Stomach (tissue), 9 donors: ENCODE measurements around the gene COL18A1. TPM values are rescaled to one million over a fixed set of nuclear protein-coding genes. Genes with fewer than 3 reads are reported as not detected.

Experiments
- DNase-seq, 2 donors: peaks; one replicate each; pipeline versions ENCODE4 v3.0.0 to v3.0.0-alpha.2; 2013 to 2019
- H3K27ac ChIP-seq, 5 donors: fragments of 200-600 bp in 4 of 5; sonication (generic) in 4 of 5; one replicate each; pipeline ENCODE4 v1.5.1; 2013 to 2019; ENCODE audit warnings: mild to moderate bottlenecking in 1 of 5, moderate library complexity in 1 of 5
- H3K27me3 ChIP-seq, 3 donors: fragments of 200-600 bp; sonication (generic); one replicate each; pipeline ENCODE4 v1.5.1; 2017 to 2019; ENCODE audit warnings: mixed run types in 1 of 3
- H3K36me3 ChIP-seq, 4 donors: fragments of 200-600 bp; sonication (generic); 1 replicate in 3 of 4; 2 replicates in 1 of 4; pipeline ENCODE4 v1.5.1; 2016 to 2019
- H3K4me1 ChIP-seq, 4 donors: fragments of 200-600 bp; sonication (generic); one replicate each; pipeline ENCODE4 v1.5.1; 2016 to 2019
- H3K4me3 ChIP-seq, 4 donors: fragments of 200-600 bp; sonication (generic) in 3 of 4; one replicate each; pipeline ENCODE4 v1.5.1; 2016 to 2019; ENCODE audit warnings: mild to moderate bottlenecking in 1 of 4
- H3K9me3 ChIP-seq, 4 donors: fragments of 200-600 bp; sonication (generic); one replicate each; pipeline ENCODE4 v1.5.1; 2016 to 2019
- CTCF ChIP-seq, 7 experiments: fragments of 450-650 bp in 4 of 7; fragments of 200-600 bp in 3 of 7; sonication (generic) in 3 of 7; IDR thresholded peaks; one replicate each; pipeline ENCODE4 v1.5.1; 2016 to 2019; ENCODE audit warnings: antibody characterized with exemption in 7 of 7, control low read depth in 2 of 7, mild to moderate bottlenecking in 1 of 7
- EP300 ChIP-seq: sonication (generic); formaldehyde crosslinking; IDR thresholded peaks from one replicate; pipeline ENCODE4 v1.6.1; 2017; ENCODE audit warnings: antibody characterized with exemption
- POLR2A ChIP-seq, 4 donors: fragments of 450-650 bp; IDR thresholded peaks; one replicate each; pipeline ENCODE4 v1.6.1; 2016; ENCODE audit warnings: antibody characterized with exemption in 4 of 4, control low read depth in 2 of 4, mild to moderate bottlenecking in 1 of 4, moderate library complexity in 1 of 4
- POLR2AphosphoS5 ChIP-seq, 3 donors: sonication (generic); formaldehyde crosslinking; IDR thresholded peaks; one replicate each; pipeline ENCODE4 v1.6.1; 2016; ENCODE audit warnings: antibody characterized with exemption in 3 of 3
- WGBS, 5 donors: extraction: QIAGEN DNeasy Blood & Tissue Kit in 3 of 5; methylation state at CpG; one replicate each; pipeline versions ENCODE4 v1.1.5 to v1.1.7; 2013 to 2018; 5-methylcytosine and 5-hydroxymethylcytosine counted together
- intact Hi-C: fragments of 100-400 bp; cut with DNase I; formaldehyde crosslinking; loops from one replicate; pipeline ENCODE4 v1.15.1; 2023; ENCODE audit warnings: low total_unique reads
- polyA plus RNA-seq, 3 donors: library from polyadenylated mRNA; stranded (reverse); fragments of 200-250 nt; gene quantifications; one replicate each; pipeline ENCODE4 v1.2.3, GENCODE V29; 2013
- total RNA-seq, 5 donors: library from RNA; depleted of rRNA; stranded (reverse); fragments of >200 nt; gene quantifications; one replicate each; pipeline versions ENCODE4 v1.1.0 to v1.2.3, GENCODE V29; 2014 to 2016
- donor health status: healthy with polysubstance abuse.
- donor health status: Bipolar disorder and iron deficiency.
- donor health status: healthy.

The COL18A1 gene
- total and polyA plus RNA-seq, 8 donors, result 19.8 to 212 (median 34.6) TPM

- peak overlapping the region in 4 of 5 donors; percentile 64 to 79 (median 72) for H3K27ac ChIP-seq
These were observed 48.1 kb upstream of the COL18A1 start for GRCh38 chr21:45356653-45357435.

GRCh38 chr21:45357436-45358260 is 47.3 kb upstream of the COL18A1 start:
- DNase-seq, result peak; percentile 60 to 88
- intact Hi-C loops, result no loop called here
- Histone ChIP-seq H3K4me1 (peaks cover 14 to 22% (median 16%) of the 10 kb centered on the region in 4 donors), H3K36me3 (no peaks in the 10 kb centered on the region), H3K9me3 (no peaks in the 10 kb centered on the region), H3K4me3 (peak overlapping the region in 2 of 4 donors; percentile 0 to 5), H3K27me3 (peaks cover 0 to 5% (median 0%) of the 10 kb centered on the region in 3 donors), H3K27ac (peak overlapping the region in 4 of 5 donors; percentile 64 to 79 (median 72))
- 43 to 61% (median 49%) methylated on average over 37 to 41 of the region's 41 CpGs for WGBS, 5 donors
- no peak for TF ChIP-seq CTCF (IDR thresholded peaks at IDR 0.05)
- no peak for TF ChIP-seq EP300
- no peak for TF ChIP-seq POLR2A (IDR thresholded peaks at IDR 0.05)
- peak in 2 of 3 donors; percentile 19 to 68 for TF ChIP-seq POLR2AphosphoS5 (IDR thresholded peaks at IDR 0.05)

More at GRCh38 chr21:45356653-45357435, 48.1 kb upstream of the COL18A1 start:
- H3K9me3 ChIP-seq, result no peaks in the 10 kb centered on the region
- WGBS, 5 donors, result 27 to 47% (median 46%) methylated on average over 17 to 20 of the region's 20 CpGs
- peak overlapping the region in 2 of 4 donors; percentile 0 to 5 for H3K4me3 ChIP-seq
- intact Hi-C loops, result no loop called here
- peaks cover 14 to 22% (median 16%) of the 10 kb centered on the region in 4 donors for H3K4me1 ChIP-seq
- H3K27me3 ChIP-seq, result peaks cover 0 to 5% (median 0%) of the 10 kb centered on the region in 3 donors
- peak in 1 of 2 donors; percentile 67 for DNase-seq
- TF ChIP-seq POLR2AphosphoS5 (IDR thresholded peaks at IDR 0.05) (no peak), CTCF (IDR thresholded peaks at IDR 0.05) (no peak), POLR2A (IDR thresholded peaks at IDR 0.05) (no peak), EP300 (no peak)
- H3K36me3 ChIP-seq, result no peaks in the 10 kb centered on the region

- intact Hi-C loops, result no loop called here
- Histone ChIP-seq H3K9me3 (no peaks in the 10 kb centered on the region), H3K4me3 (no peak overlapping the region), H3K27me3 (peaks cover 0 to 5% (median 0%) of the 10 kb centered on the region in 3 donors), H3K36me3 (no peaks in the 10 kb centered on the region), H3K27ac (peak overlapping the region in 4 of 5 donors; percentile 64 to 79 (median 72)), H3K4me1 (peaks cover 14 to 23% (median 16%) of the 10 kb centered on the region in 4 donors)
- WGBS, 5 donors, result 93 to 96% (median 94%) methylated on average over 15 of the region's 15 CpGs
- TF ChIP-seq POLR2A (IDR thresholded peaks at IDR 0.05) (no peak), POLR2AphosphoS5 (IDR thresholded peaks at IDR 0.05) (no peak), EP300 (no peak), CTCF (IDR thresholded peaks at IDR 0.05) (no peak)
- DNase-seq, result no peak
These were observed 46.7 kb upstream of the COL18A1 start for GRCh38 chr21:45358261-45358670.

- Histone ChIP-seq H3K27ac (peak overlapping the region in 1 of 5 donors; percentile 78), H3K36me3 (no peaks in the 10 kb centered on the region), H3K4me1 (peaks cover 19 to 29% (median 20%) of the 10 kb centered on the region in 4 donors), H3K9me3 (no peaks in the 10 kb centered on the region), H3K4me3 (no peak overlapping the region), H3K27me3 (peaks cover 0 to 4% (median 0%) of the 10 kb centered on the region in 3 donors)
- intact Hi-C loops, result no loop called here
- TF ChIP-seq POLR2AphosphoS5 (IDR thresholded peaks at IDR 0.05) (no peak), CTCF (IDR thresholded peaks at IDR 0.05) (no peak), EP300 (no peak), POLR2A (IDR thresholded peaks at IDR 0.05) (no peak)
- 88 to 98% (median 93%) methylated on average over 8 to 13 of the region's 13 CpGs for WGBS, 5 donors
- DNase-seq, result no peak
These were observed 46.2 kb upstream of the COL18A1 start for GRCh38 chr21:45358711-45359310.
